Activated CD4-positive, alpha-beta memory T cell treated with anti-CD3 and anti-CD28 coated beads for 36 hours (primary cell): Measurements from ENCODE around the gene CUEDC2. TPM values are rescaled to one million over a fixed set of nuclear protein-coding genes. Genes with fewer than 3 reads are reported as not detected.

Experiments used
- CTCF ChIA-PET: fragments of 350-600 bp; sonication (Branson Sonifier 250); formaldehyde crosslinking; loops from one replicate; lab custom pipeline; 2021; ENCODE audit warnings: antibody characterized with exemption, inconsistent platforms; lab: Charles Lee
- POLR2A ChIA-PET: fragments of 350-600 bp; sonication (Branson Sonifier 250); formaldehyde crosslinking; loops from one replicate; lab custom pipeline; 2021; ENCODE audit warnings: antibody characterized with exemption; lab: Charles Lee
- DNase-seq: peaks from one replicate; pipeline ENCODE4 v3.0.0-alpha.2; 2020
- H3K27ac Mint-ChIP-seq: one replicate; pipeline ENCODE4 v1.8.0; 2021; ENCODE audit warnings: mixed read lengths
- H3K27me3 Mint-ChIP-seq: one replicate; pipeline ENCODE4 v1.8.0; 2021; ENCODE audit warnings: mixed read lengths
- H3K36me3 Mint-ChIP-seq: one replicate; pipeline ENCODE4 v1.8.0; 2021; ENCODE audit warnings: mixed read lengths
- H3K4me1 Mint-ChIP-seq: one replicate; pipeline ENCODE4 v1.8.0; 2021; ENCODE audit warnings: low read depth, mixed read lengths
- H3K4me3 Mint-ChIP-seq: one replicate; pipeline ENCODE4 v1.8.0; 2021; ENCODE audit warnings: mild to moderate bottlenecking, mixed read lengths
- H3K9me3 Mint-ChIP-seq: one replicate; pipeline ENCODE4 v1.8.0; 2021; ENCODE audit warnings: mixed read lengths
- intact Hi-C: fragments of 100-400 bp; cut with micrococcal nuclease; formaldehyde crosslinking; loops from one replicate; pipeline ENCODE4 v1.15.1; 2023
- total RNA-seq, 2 experiments: library from RNA; stranded (reverse); gene quantifications; one replicate each; pipeline ENCODE4 v1.2.3, GENCODE V29; 2021

Gene CUEDC2
- 10 to 100 TPM; 68.6 to 68.9 TPM for total RNA-seq

- Mint-ChIP-seq H3K4me1 (peaks cover 42% of the 10 kb centered on the region), H3K9me3 (no peaks in the 10 kb centered on the region), H3K4me3 (peak within 1 kb of the TSS; percentile 84), H3K36me3 (peaks cover 7% of the 10 kb centered on the region), H3K27me3 (no peaks in the 10 kb centered on the region), H3K27ac (peak within 1 kb of the TSS; percentile 88)
- intact Hi-C loops, result loop anchor here (1.0 to 5.0 kb wide), 6 partner anchors 11 to 280 kb away; partner anchors contain the start of genes ACTR1A, ARL3 and SFXN2
- ChIA-PET POLR2A (interaction anchor here (0.6 to 5.1 kb wide), 11 partner anchors 11 to 334 kb away, joined by 3 to 56 read pairs (median 5); partner anchors contain the start of genes C10orf95, FBXL15, GBF1 and NFKB2), CTCF (interaction anchor here (0.5 to 3.5 kb wide), 15 partner anchors 11 to 263 kb away, joined by 3 to 36 read pairs (median 4); partner anchors contain the start of genes ACTR1A, C10orf95 and FBXL15)
- DNase-seq, result peak; percentile 99
These were observed at the start of gene CUEDC2 for GRCh38 chr10:102432162-102432950. Gene CUEDC2 (minus strand): TSS chr10:102432574. CDS start chr10:102425188, 7,386 bp downstream.

GRCh38 chr10:102480396-102480795 lies 48.0 kb upstream of the CUEDC2 start:
- intact Hi-C loops, result no loop called here
- H3K36me3 Mint-ChIP-seq, result peaks cover 24% of the 10 kb centered on the region
- POLR2A ChIA-PET, result interaction anchor here (2.6 kb wide), 1 partner anchor 86 kb away, joined by 17 read pairs; the partner anchor contains the start of gene NFKB2
- DNase-seq, result no peak
- CTCF ChIA-PET, result interaction anchor here (0.6 to 6.0 kb wide), 12 partner anchors 11 to 872 kb away, joined by 3 to 44 read pairs (median 14); partner anchors contain the start of genes C10orf95, FBXL15 and NFKB2
- H3K4me1 Mint-ChIP-seq, result peaks cover 10% of the 10 kb centered on the region
- no peaks in the 10 kb centered on the region for H3K27me3 Mint-ChIP-seq
- no peak overlapping the region for H3K27ac Mint-ChIP-seq
- no peaks in the 10 kb centered on the region for H3K9me3 Mint-ChIP-seq
- no peak overlapping the region for H3K4me3 Mint-ChIP-seq

GRCh38 chr10:102479651-102480050 lies 47.3 kb upstream of the CUEDC2 start:
- intact Hi-C loops, result loop anchor here (1.0 to 5.0 kb wide), 4 partner anchors 27 to 249 kb away; partner anchors contain the start of gene FBXL15
- CTCF ChIA-PET, result interaction anchor here (0.6 to 6.0 kb wide), 28 partner anchors 8 to 873 kb away, joined by 3 to 44 read pairs (median 7); partner anchors contain the start of genes C10orf95, ELOVL3, FBXL15 and NFKB2
- DNase-seq, result no peak
- Mint-ChIP-seq H3K4me1 (peaks cover 10% of the 10 kb centered on the region), H3K36me3 (peaks cover 27% of the 10 kb centered on the region), H3K27ac (peak overlapping the region; percentile 38), H3K4me3 (no peak overlapping the region), H3K27me3 (no peaks in the 10 kb centered on the region), H3K9me3 (no peaks in the 10 kb centered on the region)
- POLR2A ChIA-PET, result interaction anchor here (1.8 to 2.6 kb wide), 2 partner anchors 28 to 85 kb away, joined by 7 to 17 read pairs; partner anchors contain the start of genes C10orf95 and NFKB2

GRCh38 chr10:102476466-102477141 lies 44.2 kb upstream of the CUEDC2 start:
- ChIA-PET CTCF (interaction anchor here (0.8 to 6.0 kb wide), 3 partner anchors 23 to 247 kb away, joined by 4 to 44 read pairs (median 4); partner anchors contain the start of gene NFKB2), POLR2A (interaction anchor here (0.6 to 1.0 kb wide), 2 partner anchors 16 to 773 kb away, joined by 3 read pairs; no protein-coding TSS in a partner anchor)
- Mint-ChIP-seq H3K27me3 (no peaks in the 10 kb centered on the region), H3K4me1 (peaks cover 21% of the 10 kb centered on the region), H3K27ac (peak overlapping the region; percentile 65), H3K4me3 (no peak overlapping the region), H3K36me3 (peaks cover 10% of the 10 kb centered on the region), H3K9me3 (no peaks in the 10 kb centered on the region)
- intact Hi-C loops, result loop anchor here (5.0 kb wide), 1 partner anchor 54 kb away; the partner anchor contains the start of gene FBXL15
- DNase-seq, result no peak

- H3K9me3 Mint-ChIP-seq, result no peaks in the 10 kb centered on the region
- intact Hi-C loops, result loop anchor here (5.0 kb wide), 1 partner anchor 53 kb away; the partner anchor contains the start of gene FBXL15
- no peak overlapping the region for H3K4me3 Mint-ChIP-seq
- H3K27ac Mint-ChIP-seq, result no peak overlapping the region
- CTCF ChIA-PET, result interaction anchor here (1.1 kb wide), 1 partner anchor 75 kb away, joined by 3 read pairs; no protein-coding TSS in a partner anchor
- POLR2A ChIA-PET, result interaction anchor here (0.6 to 1.0 kb wide), 2 partner anchors 15 to 774 kb away, joined by 3 read pairs; no protein-coding TSS in a partner anchor
- peaks cover 21% of the 10 kb centered on the region for H3K4me1 Mint-ChIP-seq
- H3K27me3 Mint-ChIP-seq, result no peaks in the 10 kb centered on the region
- no peak for DNase-seq
- peaks cover 8% of the 10 kb centered on the region for H3K36me3 Mint-ChIP-seq
These were observed 43.2 kb upstream of the CUEDC2 start for GRCh38 chr10:102475451-102476040.

- intact Hi-C loops, result no loop called here
- no peak overlapping the region for H3K27ac Mint-ChIP-seq
- H3K36me3 Mint-ChIP-seq, result peaks cover 3% of the 10 kb centered on the region
- CTCF ChIA-PET, result interaction anchor here (0.8 to 1.5 kb wide), 3 partner anchors 75 to 243 kb away, joined by 4 to 6 read pairs (median 4); no protein-coding TSS in a partner anchor
- no peaks in the 10 kb centered on the region for H3K27me3 Mint-ChIP-seq
- POLR2A ChIA-PET, result interaction anchor here (1.0 kb wide), 1 partner anchor 15 kb away, joined by 3 read pairs; no protein-coding TSS in a partner anchor
- H3K4me1 Mint-ChIP-seq, result peaks cover 14% of the 10 kb centered on the region
- peak; percentile 31 for DNase-seq
- H3K9me3 Mint-ChIP-seq, result no peaks in the 10 kb centered on the region
- H3K4me3 Mint-ChIP-seq, result no peak overlapping the region
These were observed 41.3 kb upstream of the CUEDC2 start for GRCh38 chr10:102473445-102474331.

- Mint-ChIP-seq H3K4me1 (peaks cover 11% of the 10 kb centered on the region), H3K9me3 (no peaks in the 10 kb centered on the region), H3K36me3 (peaks cover 3% of the 10 kb centered on the region), H3K27ac (no peak overlapping the region), H3K4me3 (no peak overlapping the region), H3K27me3 (no peaks in the 10 kb centered on the region)
- CTCF ChIA-PET, result interaction anchor here (0.6 to 1.4 kb wide), 2 partner anchors 8 to 107 kb away, joined by 3 read pairs; no protein-coding TSS in a partner anchor
- POLR2A ChIA-PET, result no interaction called here
- intact Hi-C loops, result no loop called here
- no peak for DNase-seq
These were observed 38.5 kb upstream of the CUEDC2 start for GRCh38 chr10:102470579-102471546.

- intact Hi-C loops, result no loop called here
- peaks cover 11% of the 10 kb centered on the region for H3K4me1 Mint-ChIP-seq
- no peaks in the 10 kb centered on the region for H3K27me3 Mint-ChIP-seq
- H3K9me3 Mint-ChIP-seq, result no peaks in the 10 kb centered on the region
- no peak overlapping the region for H3K4me3 Mint-ChIP-seq
- ChIA-PET CTCF (interaction anchor here (0.8 kb wide), 1 partner anchor 11 kb away, joined by 3 read pairs; no protein-coding TSS in a partner anchor), POLR2A (no interaction called here)
- no peaks in the 10 kb centered on the region for H3K36me3 Mint-ChIP-seq
- no peak overlapping the region for H3K27ac Mint-ChIP-seq
- no peak for DNase-seq
These were observed 36.3 kb upstream of the CUEDC2 start for GRCh38 chr10:102468683-102469082.

GRCh38 chr10:102467971-102468438 lies 35.6 kb upstream of the CUEDC2 start:
- H3K27ac Mint-ChIP-seq, result no peak overlapping the region
- no peak for DNase-seq
- H3K4me1 Mint-ChIP-seq, result peaks cover 5% of the 10 kb centered on the region
- POLR2A ChIA-PET, result no interaction called here
- H3K4me3 Mint-ChIP-seq, result no peak overlapping the region
- H3K9me3 Mint-ChIP-seq, result no peaks in the 10 kb centered on the region
- H3K27me3 Mint-ChIP-seq, result no peaks in the 10 kb centered on the region
- intact Hi-C loops, result no loop called here
- CTCF ChIA-PET, result no interaction called here
- H3K36me3 Mint-ChIP-seq, result no peaks in the 10 kb centered on the region
